Lower leg skin (tissue), 4 donors: Measurements from ENCODE around the gene USP3. TPM values are rescaled to one million over a fixed set of nuclear protein-coding genes. Genes with fewer than 3 reads are reported as not detected.

Experiments used
- DNase-seq, 2 donors: peaks; one replicate each; pipeline ENCODE4 v3.0.0-alpha.2; 2019; ENCODE audit warnings: low spot score in 2 of 2
- H3K4me3 ChIP-seq: fragments of 200-600 bp; sonication (generic); 2 replicates; pipeline ENCODE4 v1.5.1; 2017; ENCODE audit warnings: mild to moderate bottlenecking, low read depth; ENCODE audit not compliant: poor library complexity, severe bottlenecking
- POLR2A ChIP-seq, 2 donors: fragments of 450-650 bp; IDR thresholded peaks; one replicate each; pipeline ENCODE4 v1.6.1; 2016 to 2017; ENCODE audit warnings: antibody characterized with exemption in 2 of 2, mild to moderate bottlenecking in 1 of 2, moderate library complexity in 1 of 2
- WGBS, 2 donors: methylation state at CpG; one replicate each; pipeline ENCODE4 v1.1.5; 2018; 5-methylcytosine and 5-hydroxymethylcytosine counted together
- intact Hi-C: fragments of 100-400 bp; cut with DNase I; formaldehyde crosslinking; loops from one replicate; pipeline ENCODE4 v1.15.0; 2023; ENCODE audit warnings: low total_unique reads
- total RNA-seq, 4 donors: library from RNA; depleted of rRNA; stranded (reverse); fragments of >200 nt; gene quantifications; one replicate each; pipeline ENCODE4 v1.1.0, GENCODE V29; 2016
- TF ChIP-seq, protein P1 (sequence below), 3 donors: fragments of 450-650 bp; IDR thresholded peaks; one replicate each; pipeline ENCODE4 v1.5.1; 2016; ENCODE audit warnings: antibody characterized with exemption in 3 of 3, mild to moderate bottlenecking in 3 of 3, moderate library complexity in 2 of 3

Gene USP3
- total RNA-seq, 4 donors from 2014 or later = 43.9 to 66.5 (median 55.0) TPM

DNA sequence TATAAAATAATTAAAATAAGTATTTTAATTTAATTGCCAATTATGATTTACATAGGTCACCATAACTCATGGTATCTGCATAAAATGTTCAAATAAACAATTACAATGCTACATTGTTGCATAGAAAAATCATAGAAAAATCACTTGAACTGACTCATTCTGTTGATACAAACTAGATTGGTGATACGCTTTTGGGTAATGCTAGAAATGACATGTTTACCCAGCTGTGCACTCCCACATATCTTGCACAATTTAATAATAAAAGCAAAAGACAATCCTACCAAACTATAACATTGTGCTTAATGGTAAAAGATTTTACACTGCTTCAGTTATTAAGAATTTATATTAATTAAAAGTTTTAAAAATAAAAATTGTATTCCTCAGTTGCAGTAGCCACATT lies 47.0 kb downstream of the USP3 start:
- no peak overlapping the region for H3K4me3 ChIP-seq
- WGBS, 2 donors = 62 to 65% methylated on average over 1 of the region's 1 CpG

DNA sequence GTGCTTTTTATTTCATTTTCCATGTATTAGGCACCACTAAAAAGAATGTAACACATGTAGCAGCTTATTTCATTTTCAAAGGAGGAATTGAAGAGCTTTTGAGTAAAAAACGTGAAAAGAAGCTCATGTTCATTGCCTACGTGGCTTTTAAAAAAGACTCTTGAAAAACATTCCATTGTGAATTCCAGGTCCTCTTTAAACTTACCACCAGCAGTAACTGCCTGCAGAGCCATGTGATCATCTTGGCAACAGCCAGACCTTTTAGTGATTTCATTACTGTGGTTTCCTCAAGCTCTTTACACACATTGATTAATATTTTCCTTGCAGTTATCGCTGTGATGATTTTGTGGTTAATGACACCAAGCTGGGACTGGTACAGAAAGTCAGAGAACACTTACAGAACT lies 49.0 kb downstream of the USP3 start:
- H3K4me3 ChIP-seq = no peak overlapping the region
- WGBS, 2 donors = 13 to 21% methylated on average over 3 of the region's 3 CpGs
- no peak for TF ChIP-seq POLR2A (IDR thresholded peaks at IDR 0.05)
- TF ChIP-seq, protein P1, sequence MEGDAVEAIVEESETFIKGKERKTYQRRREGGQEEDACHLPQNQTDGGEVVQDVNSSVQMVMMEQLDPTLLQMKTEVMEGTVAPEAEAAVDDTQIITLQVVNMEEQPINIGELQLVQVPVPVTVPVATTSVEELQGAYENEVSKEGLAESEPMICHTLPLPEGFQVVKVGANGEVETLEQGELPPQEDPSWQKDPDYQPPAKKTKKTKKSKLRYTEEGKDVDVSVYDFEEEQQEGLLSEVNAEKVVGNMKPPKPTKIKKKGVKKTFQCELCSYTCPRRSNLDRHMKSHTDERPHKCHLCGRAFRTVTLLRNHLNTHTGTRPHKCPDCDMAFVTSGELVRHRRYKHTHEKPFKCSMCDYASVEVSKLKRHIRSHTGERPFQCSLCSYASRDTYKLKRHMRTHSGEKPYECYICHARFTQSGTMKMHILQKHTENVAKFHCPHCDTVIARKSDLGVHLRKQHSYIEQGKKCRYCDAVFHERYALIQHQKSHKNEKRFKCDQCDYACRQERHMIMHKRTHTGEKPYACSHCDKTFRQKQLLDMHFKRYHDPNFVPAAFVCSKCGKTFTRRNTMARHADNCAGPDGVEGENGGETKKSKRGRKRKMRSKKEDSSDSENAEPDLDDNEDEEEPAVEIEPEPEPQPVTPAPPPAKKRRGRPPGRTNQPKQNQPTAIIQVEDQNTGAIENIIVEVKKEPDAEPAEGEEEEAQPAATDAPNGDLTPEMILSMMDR (IDR thresholded peaks at IDR 0.05) = no peak
- DNase-seq = peak in 1 of 2 donors; percentile 35
- intact Hi-C loops = no loop called here

More for the DNA sequence above, 47.0 kb downstream of the USP3 start:
- intact Hi-C loops = no loop called here
- TF ChIP-seq, protein P1 (IDR thresholded peaks at IDR 0.05) = no peak
- no peak for TF ChIP-seq POLR2A (IDR thresholded peaks at IDR 0.05)
- DNase-seq = no peak

DNA sequence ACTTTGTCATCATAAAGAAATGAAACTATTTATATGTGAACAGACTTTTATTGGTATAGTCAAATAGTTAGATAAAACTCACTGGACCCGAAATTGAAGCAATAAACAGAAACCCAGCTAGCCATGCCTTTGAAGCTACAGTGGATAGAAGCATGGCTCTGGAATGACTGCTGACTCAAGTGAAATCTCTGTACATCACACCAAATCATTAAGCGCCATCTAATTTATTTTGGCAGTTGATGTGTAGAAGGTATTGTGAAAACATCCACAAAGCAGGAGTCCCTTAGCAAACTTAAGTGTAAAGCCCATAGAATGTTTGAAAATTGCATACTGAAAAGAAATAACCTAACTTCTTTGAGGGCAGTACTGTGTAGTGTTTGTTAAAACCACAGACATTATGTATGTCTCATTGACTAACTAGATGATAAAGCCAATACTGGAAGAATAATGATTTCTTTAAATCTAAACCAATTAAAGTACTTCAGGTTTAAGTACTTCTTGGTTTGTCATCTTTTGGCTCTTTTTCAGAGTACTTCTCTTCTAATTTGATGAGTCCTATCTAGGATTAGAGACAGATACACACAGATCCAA lies 50.0 kb downstream of the USP3 start:
- intact Hi-C loops = no loop called here
- H3K4me3 ChIP-seq = no peak overlapping the region
- no peak for DNase-seq
- TF ChIP-seq, protein P1 (IDR thresholded peaks at IDR 0.05) = no peak
- TF ChIP-seq POLR2A (IDR thresholded peaks at IDR 0.05) = no peak
- WGBS, 2 donors = 90% methylated on average over 2 of the region's 2 CpGs

DNA sequence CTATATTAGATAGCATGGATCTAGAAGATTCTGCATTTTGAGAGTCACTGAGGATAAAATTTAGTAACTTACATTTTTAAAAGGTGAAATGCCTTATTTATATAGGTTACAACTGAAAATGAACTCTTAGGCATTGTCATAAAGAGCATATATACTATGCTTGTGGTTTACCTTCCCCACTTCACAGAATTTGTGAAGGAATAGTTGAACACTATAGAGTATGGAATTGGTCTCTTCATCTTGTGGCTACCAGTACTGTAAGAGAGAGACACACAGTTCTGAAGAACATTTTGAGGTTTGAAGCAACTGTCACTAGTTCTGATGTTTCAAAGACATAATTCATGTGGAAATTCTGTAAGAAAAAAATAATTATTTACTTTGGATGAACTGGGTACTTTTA lies 51.1 kb downstream of the USP3 start:
- H3K4me3 ChIP-seq = no peak overlapping the region
- TF ChIP-seq, protein P1 (IDR thresholded peaks at IDR 0.05) = no peak
- TF ChIP-seq POLR2A (IDR thresholded peaks at IDR 0.05) = no peak
- intact Hi-C loops = no loop called here
- DNase-seq = no peak

DNA sequence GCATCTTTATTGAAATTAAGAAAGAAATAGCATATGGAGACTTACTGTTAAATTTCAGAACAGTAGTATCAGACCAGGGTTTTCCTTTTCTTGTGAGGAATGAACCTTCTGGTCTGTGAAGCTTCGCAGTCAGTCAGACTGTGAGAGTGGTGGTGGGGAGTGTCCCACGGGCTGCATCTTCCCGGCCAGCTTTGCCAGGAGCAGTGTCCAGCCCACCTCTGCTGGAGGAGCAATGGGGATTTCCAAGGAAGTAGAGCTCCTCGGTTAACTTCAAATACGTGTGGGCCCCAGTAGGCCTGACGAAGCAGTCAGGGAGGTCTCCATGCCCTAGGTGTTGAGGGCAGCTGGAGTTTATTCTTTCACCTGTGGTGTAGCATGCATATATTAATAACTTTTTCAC lies 51.9 kb downstream of the USP3 start:
- intact Hi-C loops = no loop called here
- TF ChIP-seq POLR2A (IDR thresholded peaks at IDR 0.05) = no peak
- TF ChIP-seq, protein P1 (IDR thresholded peaks at IDR 0.05) = no peak
- WGBS, 2 donors = 72 to 73% methylated on average over 6 of the region's 6 CpGs
- DNase-seq = no peak
- H3K4me3 ChIP-seq = no peak overlapping the region

DNA sequence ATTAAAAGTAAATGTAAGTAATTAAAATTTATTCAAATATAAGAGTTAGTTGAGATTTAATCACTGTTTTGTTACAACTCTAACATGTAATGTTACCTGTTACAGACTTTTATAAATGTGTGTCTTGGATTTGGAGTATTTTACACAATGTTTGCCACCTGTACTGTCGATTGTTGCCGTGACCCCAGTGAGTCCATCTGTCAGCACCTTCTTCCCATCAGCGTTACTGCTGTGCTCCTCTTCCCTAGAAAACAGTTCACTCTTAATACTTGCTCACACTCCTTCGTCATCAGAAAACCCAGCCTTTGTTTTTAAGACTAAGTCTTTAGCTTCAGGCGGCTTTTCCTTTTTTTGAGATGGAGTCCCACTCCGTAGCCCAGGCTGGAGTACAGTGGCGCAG lies 52.3 kb downstream of the USP3 start:
- WGBS, 2 donors = 96 to 99% methylated on average over 7 of the region's 7 CpGs
- no peak for DNase-seq
- no peak overlapping the region for H3K4me3 ChIP-seq
- TF ChIP-seq, protein P1 (IDR thresholded peaks at IDR 0.05) = no peak
- no peak for TF ChIP-seq POLR2A (IDR thresholded peaks at IDR 0.05)
- intact Hi-C loops = no loop called here
